Kidney epithelial cell (primary cell): Measurements from ENCODE around the gene GALK1. TPM values are rescaled to one million over a fixed set of nuclear protein-coding genes. Genes with fewer than 3 reads are reported as not detected.

Source experiments
- DNase-seq: peaks from one replicate; pipeline ENCODE4 v3.0.0-alpha.2; 2010; ENCODE audit warnings: low read depth
- H3K27me3 ChIP-seq: 2 replicates; pipeline ENCODE4 v1.6.0; 2011; ENCODE audit warnings: low read length; ENCODE audit not compliant: control insufficient read depth, insufficient read depth
- H3K36me3 ChIP-seq: 2 replicates; pipeline ENCODE4 v1.5.1; 2011; ENCODE audit warnings: low read length; ENCODE audit not compliant: control insufficient read depth, insufficient read depth
- H3K4me3 ChIP-seq: 2 replicates; pipeline ENCODE4 v1.5.1; 2011; ENCODE audit warnings: low read depth, mild to moderate bottlenecking, control low read depth, low read length
- CTCF ChIP-seq: IDR thresholded peaks from 2 replicates; pipeline ENCODE4 v1.5.1; 2011; ENCODE audit warnings: mild to moderate bottlenecking, moderate library complexity, low read length, control low read depth, inconsistent platforms; ENCODE audit not compliant: insufficient read depth, poor library complexity, severe bottlenecking
- total RNA-seq: library from RNA; depleted of rRNA; stranded (reverse); fragments of >200 nt; gene quantifications from 2 replicates; pipeline ENCODE4 v1.2.3, GENCODE V29; 2015

Gene GALK1
- total RNA-seq, 1 donor from 2014 or later, result 21.2 TPM

- Histone ChIP-seq H3K36me3 (peaks cover 1% of the 10 kb centered on the region), H3K4me3 (no peak overlapping the region), H3K27me3 (no peaks in the 10 kb centered on the region)
- TF ChIP-seq CTCF, result no peak
- no peak for DNase-seq
Measured at GRCh38 chr17:75806822-75807500, 42.0 kb upstream of the GALK1 start.

- Histone ChIP-seq H3K27me3 (no peaks in the 10 kb centered on the region), H3K4me3 (no peak overlapping the region), H3K36me3 (no peaks in the 10 kb centered on the region)
- DNase-seq, result no peak
- no peak for TF ChIP-seq CTCF
Measured at GRCh38 chr17:75803883-75804282, 38.9 kb upstream of the GALK1 start.

- no peaks in the 10 kb centered on the region for H3K27me3 ChIP-seq
- no peak for TF ChIP-seq CTCF
- DNase-seq, result no peak
- H3K4me3 ChIP-seq, result no peak overlapping the region
- H3K36me3 ChIP-seq, result peaks cover 2% of the 10 kb centered on the region
Measured at GRCh38 chr17:75799402-75799801, 34.4 kb upstream of the GALK1 start.

GRCh38 chr17:75795820-75796607, 31.0 kb upstream of the GALK1 start:
- Histone ChIP-seq H3K4me3 (no peak overlapping the region), H3K36me3 (peaks cover 4% of the 10 kb centered on the region), H3K27me3 (no peaks in the 10 kb centered on the region)
- no peak for DNase-seq
- TF ChIP-seq CTCF, result no peak

DNA sequence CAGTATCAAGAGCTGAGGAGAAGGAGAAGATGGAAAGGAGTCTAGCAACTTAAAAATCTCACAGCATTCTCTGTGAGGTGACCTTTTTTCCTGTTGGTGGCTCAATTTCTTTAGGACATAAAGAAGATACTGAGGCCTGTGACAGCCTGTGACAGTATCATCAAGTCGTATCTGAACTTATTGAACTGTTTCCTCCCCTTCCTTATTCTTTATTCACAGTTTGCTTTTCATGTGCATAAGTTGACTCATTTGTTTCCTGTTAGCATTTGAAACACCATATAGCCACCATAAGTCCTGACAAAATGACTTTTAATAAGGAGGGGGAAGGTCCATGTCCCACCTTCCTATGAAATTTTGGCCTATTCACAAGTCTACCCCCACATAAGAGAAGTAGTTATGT, 28.5 kb upstream of the GALK1 start:
- no peaks in the 10 kb centered on the region for H3K27me3 ChIP-seq
- no peak for DNase-seq
- no peak for TF ChIP-seq CTCF
- no peak overlapping the region for H3K4me3 ChIP-seq
- H3K36me3 ChIP-seq, result peaks cover 4% of the 10 kb centered on the region
